MM.1S (cell line): Measurements from ENCODE around the gene CCDC88B.
A peak's percentile ranks its signal among the peaks of the same experiment; 100 is the strongest.

Experiments
- DNase-seq: peaks from one replicate; pipeline ENCODE4 v3.0.0-alpha.2; 2015
- H2AFZ ChIP-seq: fragments of 300-600 bp; sonication (generic); 2 replicates; pipeline ENCODE4 v1.6.0; 2016; ENCODE audit warnings: antibody characterized with exemption, low read length
- H3F3A ChIP-seq: fragments of 300-600 bp; sonication (generic); 2 replicates; pipeline ENCODE4 v1.6.1; 2016; ENCODE audit warnings: mild to moderate bottlenecking, antibody characterized with exemption, low read length, moderate library complexity, mixed read lengths; ENCODE audit not compliant: insufficient read depth
- H3K27ac ChIP-seq: fragments of 300-600 bp; sonication (generic); 2 replicates; pipeline ENCODE4 v1.5.1; 2016; ENCODE audit warnings: mild to moderate bottlenecking, low read length
- H3K27me3 ChIP-seq: fragments of 300-600 bp; sonication (generic); replicated peaks from 2 replicates; pipeline ENCODE4 v1.6.0; 2016; ENCODE audit warnings: low read length; ENCODE audit not compliant: insufficient read depth
- H3K36me3 ChIP-seq: fragments of 300-600 bp; sonication (generic); replicated peaks from 2 replicates; pipeline ENCODE4 v1.6.1; 2016; ENCODE audit warnings: mild to moderate bottlenecking, low read length, mixed read lengths; ENCODE audit not compliant: insufficient read depth
- H3K4me1 ChIP-seq: fragments of 300-600 bp; sonication (generic); 2 replicates; pipeline ENCODE4 v1.6.1; 2016; ENCODE audit warnings: low read length, mixed read lengths
- H3K4me2 ChIP-seq: fragments of 300-600 bp; sonication (generic); 2 replicates; pipeline ENCODE4 v1.6.0; 2016; ENCODE audit warnings: low read depth, low read length
- H3K4me3 ChIP-seq: fragments of 300-600 bp; sonication (generic); 2 replicates; pipeline ENCODE4 v1.5.1; 2016; ENCODE audit warnings: low read length, mixed read lengths
- H3K79me2 ChIP-seq: fragments of 300-600 bp; sonication (generic); 2 replicates; pipeline ENCODE4 v1.6.1; 2016; ENCODE audit warnings: mixed run types, low read length, mixed read lengths
- H3K9ac ChIP-seq: fragments of 300-600 bp; sonication (generic); 2 replicates; pipeline ENCODE4 v1.6.1; 2016; ENCODE audit warnings: low read length, mixed read lengths
- H3K9me2 ChIP-seq: fragments of 300-600 bp; sonication (generic); replicated peaks from 2 replicates; pipeline ENCODE4 v1.6.1; 2016; ENCODE audit warnings: mild to moderate bottlenecking, low read length, mixed read lengths; ENCODE audit not compliant: insufficient read depth
- H3K9me3 ChIP-seq: fragments of 300-600 bp; sonication (generic); replicated peaks from 2 replicates; pipeline ENCODE4 v1.6.1; 2016; ENCODE audit warnings: mild to moderate bottlenecking, low read length, mixed read lengths; ENCODE audit not compliant: insufficient read depth
- H4K20me1 ChIP-seq: fragments of 300-600 bp; sonication (generic); 2 replicates; pipeline ENCODE4 v1.6.1; 2016; ENCODE audit warnings: mild to moderate bottlenecking, low read length, moderate library complexity, mixed read lengths; ENCODE audit not compliant: insufficient read depth
- EZH2 ChIP-seq: fragments of 300-600 bp; sonication (generic); optimal IDR thresholded peaks from 2 replicates; pipeline ENCODE3; 2017; ENCODE audit warnings: low read depth, mild to moderate bottlenecking, antibody characterized with exemption, low read length, mixed read lengths
- EZH2phosphoT487 ChIP-seq: fragments of 300-600 bp; sonication (generic); IDR thresholded peaks from 2 replicates; pipeline ENCODE4 v1.6.1; 2018; ENCODE audit warnings: antibody characterized with exemption, low read length
- TF ChIP-seq, protein P1 (sequence below): fragments of 300-600 bp; sonication (generic); IDR thresholded peaks from 2 replicates; pipeline ENCODE4 v1.5.1; 2016; ENCODE audit warnings: antibody characterized with exemption, low read length, mixed read lengths

Gene CCDC88B

DNA sequence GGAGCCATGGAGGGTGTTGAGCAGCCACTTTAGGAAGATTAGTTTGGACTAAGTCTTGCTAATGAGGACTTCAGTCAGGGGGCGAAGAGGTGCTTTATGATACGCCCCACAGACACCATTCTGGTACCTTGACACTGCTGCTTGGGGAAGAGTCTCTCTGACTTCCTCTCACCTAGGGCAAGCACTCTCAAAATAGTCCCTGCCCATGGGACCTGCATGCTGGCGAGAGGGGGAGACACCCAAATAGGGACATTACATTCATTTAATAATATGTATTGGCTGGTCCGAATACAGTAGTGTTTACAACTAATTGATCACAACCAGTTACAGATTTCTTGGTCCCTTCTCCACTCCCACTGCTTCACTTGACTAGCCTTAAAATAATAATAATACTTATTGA lies 44.2 kb upstream of the CCDC88B start:
- Histone ChIP-seq H3K36me3 (no peaks in the 10 kb centered on the region), H3K9me2 (no peaks in the 10 kb centered on the region), H2AFZ (no peak overlapping the region), H3K9ac (no peak overlapping the region), H4K20me1 (no peaks in the 10 kb centered on the region), H3K79me2 (no peaks in the 10 kb centered on the region), H3F3A (0 out of 2 replicates have a peak, but pooled peaks cover 2% of the 10 kb centered on the region), H3K27me3 (peaks cover 91% of the 10 kb centered on the region), H3K4me3 (no peak overlapping the region), H3K4me1 (peaks cover 5% of the 10 kb centered on the region), H3K9me3 (no peaks in the 10 kb centered on the region), H3K4me2 (no peak overlapping the region), H3K27ac (no peak overlapping the region)
- peak; percentile 2 for DNase-seq
- TF ChIP-seq, protein P1, sequence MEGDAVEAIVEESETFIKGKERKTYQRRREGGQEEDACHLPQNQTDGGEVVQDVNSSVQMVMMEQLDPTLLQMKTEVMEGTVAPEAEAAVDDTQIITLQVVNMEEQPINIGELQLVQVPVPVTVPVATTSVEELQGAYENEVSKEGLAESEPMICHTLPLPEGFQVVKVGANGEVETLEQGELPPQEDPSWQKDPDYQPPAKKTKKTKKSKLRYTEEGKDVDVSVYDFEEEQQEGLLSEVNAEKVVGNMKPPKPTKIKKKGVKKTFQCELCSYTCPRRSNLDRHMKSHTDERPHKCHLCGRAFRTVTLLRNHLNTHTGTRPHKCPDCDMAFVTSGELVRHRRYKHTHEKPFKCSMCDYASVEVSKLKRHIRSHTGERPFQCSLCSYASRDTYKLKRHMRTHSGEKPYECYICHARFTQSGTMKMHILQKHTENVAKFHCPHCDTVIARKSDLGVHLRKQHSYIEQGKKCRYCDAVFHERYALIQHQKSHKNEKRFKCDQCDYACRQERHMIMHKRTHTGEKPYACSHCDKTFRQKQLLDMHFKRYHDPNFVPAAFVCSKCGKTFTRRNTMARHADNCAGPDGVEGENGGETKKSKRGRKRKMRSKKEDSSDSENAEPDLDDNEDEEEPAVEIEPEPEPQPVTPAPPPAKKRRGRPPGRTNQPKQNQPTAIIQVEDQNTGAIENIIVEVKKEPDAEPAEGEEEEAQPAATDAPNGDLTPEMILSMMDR: no peak
- TF ChIP-seq EZH2: no peak
- TF ChIP-seq EZH2phosphoT487: no peak

DNA sequence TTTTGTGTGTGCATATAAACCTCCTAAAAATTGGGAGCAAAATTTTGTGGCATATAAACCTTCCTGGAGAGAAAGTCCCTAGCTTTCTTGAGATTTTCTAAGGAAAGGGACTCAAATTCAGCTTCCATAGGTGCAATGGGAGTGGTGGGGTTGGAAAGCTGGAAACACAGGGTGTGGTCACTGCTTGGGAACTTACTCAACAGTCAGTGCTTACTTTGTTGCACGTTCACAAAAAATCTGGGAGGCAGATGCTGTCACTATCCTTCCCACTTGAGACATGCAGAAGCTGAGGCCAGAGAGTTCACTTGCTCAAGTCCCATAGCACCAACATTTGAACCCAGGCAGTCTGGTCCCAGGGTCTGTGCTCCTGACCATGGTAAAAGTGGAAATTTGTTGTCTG lies 43.8 kb upstream of the CCDC88B start:
- Histone ChIP-seq H3K4me1 (peaks cover 6% of the 10 kb centered on the region), H3F3A (no peaks in the 10 kb centered on the region), H3K27me3 (peaks cover 88% of the 10 kb centered on the region), H4K20me1 (no peaks in the 10 kb centered on the region), H3K4me2 (no peak overlapping the region), H3K27ac (no peak overlapping the region), H3K9me3 (no peaks in the 10 kb centered on the region), H3K36me3 (no peaks in the 10 kb centered on the region), H3K9ac (no peak overlapping the region), H3K9me2 (no peaks in the 10 kb centered on the region), H3K4me3 (no peak overlapping the region), H3K79me2 (no peaks in the 10 kb centered on the region), H2AFZ (no peak overlapping the region)
- peak; percentile 4 for DNase-seq
- TF ChIP-seq EZH2: no peak
- TF ChIP-seq, protein P1: no peak
- no peak for TF ChIP-seq EZH2phosphoT487

DNA sequence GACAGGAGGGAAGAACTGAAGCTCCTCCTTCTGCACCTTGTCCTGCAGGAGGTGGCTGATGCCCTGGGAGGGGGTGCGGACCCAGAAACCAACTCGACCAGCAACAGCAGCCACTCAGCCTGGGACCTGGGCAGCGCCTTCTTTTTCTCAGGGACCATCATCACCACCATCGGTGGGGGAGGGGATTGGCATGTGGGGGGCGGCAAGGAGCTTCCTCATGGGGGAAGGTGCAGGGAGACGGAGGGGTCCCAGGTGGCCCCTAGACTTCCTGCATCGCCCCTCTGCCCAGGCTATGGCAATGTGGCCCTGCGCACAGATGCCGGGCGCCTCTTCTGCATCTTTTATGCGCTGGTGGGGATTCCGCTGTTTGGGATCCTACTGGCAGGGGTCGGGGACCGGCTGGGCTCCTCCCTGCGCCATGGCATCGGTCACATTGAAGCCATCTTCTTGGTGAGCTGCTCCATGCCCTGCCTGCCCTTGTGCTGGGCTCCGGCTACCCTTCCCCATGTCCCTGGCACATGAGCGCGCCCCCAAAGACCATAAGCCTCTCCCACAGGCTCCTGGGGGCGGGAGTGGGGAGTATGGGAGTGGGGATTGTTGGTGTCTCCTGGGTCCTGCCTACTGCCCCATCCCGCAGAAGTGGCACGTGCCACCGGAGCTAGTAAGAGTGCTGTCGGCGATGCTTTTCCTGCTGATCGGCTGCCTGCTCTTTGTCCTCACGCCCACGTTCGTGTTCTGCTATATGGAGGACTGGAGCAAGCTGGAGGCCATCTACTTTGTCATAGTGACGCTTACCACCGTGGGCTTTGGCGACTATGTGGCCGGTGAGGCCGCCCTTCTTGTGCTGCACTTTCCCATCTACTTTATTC lies 42.9 kb upstream of the CCDC88B start:
- H3K79me2 ChIP-seq: no peaks in the 10 kb centered on the region
- no peaks in the 10 kb centered on the region for H3F3A ChIP-seq
- no peak overlapping the region for H3K27ac ChIP-seq
- H3K27me3 ChIP-seq: peaks cover 89% of the 10 kb centered on the region
- no peak overlapping the region for H2AFZ ChIP-seq
- peaks cover 6% of the 10 kb centered on the region for H3K4me1 ChIP-seq
- no peaks in the 10 kb centered on the region for H4K20me1 ChIP-seq
- H3K9me2 ChIP-seq: no peaks in the 10 kb centered on the region
- no peaks in the 10 kb centered on the region for H3K9me3 ChIP-seq
- TF ChIP-seq EZH2phosphoT487: no peak
- TF ChIP-seq, protein P1: no peak
- H3K36me3 ChIP-seq: no peaks in the 10 kb centered on the region
- H3K9ac ChIP-seq: no peak overlapping the region
- DNase-seq: no peak
- H3K4me2 ChIP-seq: no peak overlapping the region
- no peak overlapping the region for H3K4me3 ChIP-seq
